Suprapubic skin (tissue), 4 donors: ENCODE measurements around the gene ZNF423. TPM values are rescaled to one million over a fixed set of nuclear protein-coding genes. Genes with fewer than 3 reads are reported as not detected.

ENCODE experiments used
- DNase-seq, 2 donors: peaks; one replicate each; pipeline ENCODE4 v3.0.0-alpha.2; 2019; ENCODE audit warnings: low spot score in 2 of 2
- H3K27ac ChIP-seq: fragments of 200-600 bp; sonication (generic); one replicate; pipeline ENCODE4 v1.5.1; 2019
- H3K27me3 ChIP-seq: fragments of 200-600 bp; sonication (generic); one replicate; pipeline ENCODE4 v1.5.1; 2019
- H3K36me3 ChIP-seq: fragments of 200-600 bp; sonication (generic); one replicate; pipeline ENCODE4 v1.5.1; 2019
- H3K4me1 ChIP-seq: fragments of 200-600 bp; sonication (generic); one replicate; pipeline ENCODE4 v1.5.1; 2019
- H3K4me3 ChIP-seq: fragments of 200-600 bp; sonication (generic); one replicate; pipeline ENCODE4 v1.5.1; 2019; ENCODE audit warnings: mild to moderate bottlenecking
- H3K9me3 ChIP-seq: fragments of 200-600 bp; sonication (generic); one replicate; pipeline ENCODE4 v1.5.1; 2019
- EP300 ChIP-seq: sonication (generic); formaldehyde crosslinking; IDR thresholded peaks from one replicate; pipeline ENCODE4 v1.6.1; 2017; ENCODE audit warnings: antibody characterized with exemption
- POLR2A ChIP-seq, 2 donors: fragments of 450-650 bp; IDR thresholded peaks; one replicate each; pipeline ENCODE4 v1.6.1; 2017; ENCODE audit warnings: antibody characterized with exemption in 2 of 2, mild to moderate bottlenecking in 2 of 2, moderate library complexity in 2 of 2
- POLR2AphosphoS5 ChIP-seq, 3 donors: sonication (generic); formaldehyde crosslinking; IDR thresholded peaks; one replicate each; pipeline ENCODE4 v1.6.1; 2017; ENCODE audit warnings: antibody characterized with exemption in 3 of 3
- WGBS: methylation state at CpG from one replicate; pipeline ENCODE4 v1.1.5; 2018; 5-methylcytosine and 5-hydroxymethylcytosine counted together
- total RNA-seq, 4 donors: library from RNA; depleted of rRNA; stranded (reverse); fragments of >200 nt; gene quantifications; one replicate each; pipeline ENCODE4 v1.1.0, GENCODE V29; 2016
- TF ChIP-seq, protein P1 (sequence below), 2 donors: fragments of 200-600 bp in 1 of 2; fragments of 450-650 bp in 1 of 2; sonication (generic) in 1 of 2; IDR thresholded peaks; one replicate each; pipeline ENCODE4 v1.5.1; 2016 to 2019; ENCODE audit warnings: antibody characterized with exemption in 2 of 2, mild to moderate bottlenecking in 1 of 2, moderate library complexity in 1 of 2

The ZNF423 gene
- total RNA-seq, 4 donors from 2014 or later: 1.3 to 5.3 (median 1.9) TPM

- Histone ChIP-seq H3K36me3 (no peaks in the 10 kb centered on the region), H3K4me3 (no peak overlapping the region), H3K27ac (peak overlapping the region; percentile 42), H3K9me3 (no peaks in the 10 kb centered on the region), H3K27me3 (no peaks in the 10 kb centered on the region), H3K4me1 (peaks cover 39% of the 10 kb centered on the region)
- 82% methylated on average over 14 of the region's 15 CpGs for WGBS
- TF ChIP-seq, protein P1, sequence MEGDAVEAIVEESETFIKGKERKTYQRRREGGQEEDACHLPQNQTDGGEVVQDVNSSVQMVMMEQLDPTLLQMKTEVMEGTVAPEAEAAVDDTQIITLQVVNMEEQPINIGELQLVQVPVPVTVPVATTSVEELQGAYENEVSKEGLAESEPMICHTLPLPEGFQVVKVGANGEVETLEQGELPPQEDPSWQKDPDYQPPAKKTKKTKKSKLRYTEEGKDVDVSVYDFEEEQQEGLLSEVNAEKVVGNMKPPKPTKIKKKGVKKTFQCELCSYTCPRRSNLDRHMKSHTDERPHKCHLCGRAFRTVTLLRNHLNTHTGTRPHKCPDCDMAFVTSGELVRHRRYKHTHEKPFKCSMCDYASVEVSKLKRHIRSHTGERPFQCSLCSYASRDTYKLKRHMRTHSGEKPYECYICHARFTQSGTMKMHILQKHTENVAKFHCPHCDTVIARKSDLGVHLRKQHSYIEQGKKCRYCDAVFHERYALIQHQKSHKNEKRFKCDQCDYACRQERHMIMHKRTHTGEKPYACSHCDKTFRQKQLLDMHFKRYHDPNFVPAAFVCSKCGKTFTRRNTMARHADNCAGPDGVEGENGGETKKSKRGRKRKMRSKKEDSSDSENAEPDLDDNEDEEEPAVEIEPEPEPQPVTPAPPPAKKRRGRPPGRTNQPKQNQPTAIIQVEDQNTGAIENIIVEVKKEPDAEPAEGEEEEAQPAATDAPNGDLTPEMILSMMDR (IDR thresholded peaks at IDR 0.05): no peak
- TF ChIP-seq EP300 (no peak), POLR2A (IDR thresholded peaks at IDR 0.05) (no peak), POLR2AphosphoS5 (IDR thresholded peaks at IDR 0.05) (no peak)
- no peak for DNase-seq
These were observed 27.2 kb downstream of the ZNF423 start for GRCh38 chr16:49828533-49829267.

GRCh38 chr16:49827805-49828438 is 28.0 kb downstream of the ZNF423 start:
- H3K27ac ChIP-seq: peak overlapping the region; percentile 42
- peaks cover 33% of the 10 kb centered on the region for H3K4me1 ChIP-seq
- no peak for DNase-seq
- H3K9me3 ChIP-seq: no peaks in the 10 kb centered on the region
- 50% methylated on average over 8 of the region's 8 CpGs for WGBS
- TF ChIP-seq EP300 (no peak), POLR2AphosphoS5 (IDR thresholded peaks at IDR 0.05) (no peak), POLR2A (IDR thresholded peaks at IDR 0.05) (no peak)
- TF ChIP-seq, protein P1 (IDR thresholded peaks at IDR 0.05): no peak
- H3K27me3 ChIP-seq: no peaks in the 10 kb centered on the region
- no peaks in the 10 kb centered on the region for H3K36me3 ChIP-seq
- H3K4me3 ChIP-seq: no peak overlapping the region

DNA sequence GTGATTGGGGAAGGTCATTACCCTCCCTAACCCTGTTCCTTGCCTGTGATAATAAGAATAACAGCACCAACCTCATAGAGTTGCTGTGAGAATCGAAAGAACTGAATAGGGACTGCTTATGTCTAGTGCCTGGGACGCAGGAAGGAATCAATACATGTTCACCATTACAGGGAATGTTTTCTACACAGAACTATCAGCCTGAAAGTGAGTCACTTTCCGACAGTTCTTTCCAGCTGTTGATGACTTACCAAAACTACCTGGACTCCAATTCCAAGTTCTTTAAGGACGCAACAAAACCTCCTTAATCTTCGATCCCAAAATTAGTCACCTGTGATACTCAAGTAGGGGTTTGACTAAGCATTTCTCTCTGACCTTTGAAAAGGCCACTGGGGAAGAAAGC is 29.4 kb downstream of the ZNF423 start:
- WGBS: 80% methylated on average over 5 of the region's 5 CpGs
- Histone ChIP-seq H3K27ac (no peak overlapping the region), H3K27me3 (no peaks in the 10 kb centered on the region), H3K4me1 (peaks cover 23% of the 10 kb centered on the region), H3K4me3 (no peak overlapping the region), H3K36me3 (no peaks in the 10 kb centered on the region), H3K9me3 (no peaks in the 10 kb centered on the region)
- TF ChIP-seq POLR2A (IDR thresholded peaks at IDR 0.05) (no peak), EP300 (no peak), POLR2AphosphoS5 (IDR thresholded peaks at IDR 0.05) (no peak)
- TF ChIP-seq, protein P1 (IDR thresholded peaks at IDR 0.05): no peak
- no peak for DNase-seq

DNA sequence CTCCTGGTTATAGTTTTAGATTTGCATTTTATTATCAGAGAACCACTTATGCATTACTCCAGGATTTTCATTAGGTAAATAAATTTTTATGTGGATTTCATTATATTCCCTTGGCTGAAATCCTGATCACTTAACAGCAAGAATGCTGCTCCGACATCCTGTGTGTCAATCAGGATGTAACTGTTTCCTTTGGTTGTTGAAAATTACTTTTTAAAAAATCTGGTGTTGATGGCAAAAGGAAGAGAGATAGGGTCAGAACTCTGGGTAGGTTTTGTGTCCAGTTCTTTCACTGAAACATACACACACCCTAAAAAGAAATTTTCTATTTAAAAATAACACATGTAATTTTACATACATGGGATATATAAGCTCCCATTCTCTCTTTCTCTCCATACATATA is 30.9 kb downstream of the ZNF423 start:
- DNase-seq: no peak
- Histone ChIP-seq H3K9me3 (no peaks in the 10 kb centered on the region), H3K27me3 (no peaks in the 10 kb centered on the region), H3K27ac (no peak overlapping the region), H3K4me1 (peaks cover 23% of the 10 kb centered on the region), H3K36me3 (no peaks in the 10 kb centered on the region), H3K4me3 (no peak overlapping the region)
- WGBS: 63% methylated on average over 1 of the region's 1 CpG
- TF ChIP-seq, protein P1 (IDR thresholded peaks at IDR 0.05): no peak
- TF ChIP-seq POLR2AphosphoS5 (IDR thresholded peaks at IDR 0.05) (no peak), POLR2A (IDR thresholded peaks at IDR 0.05) (no peak), EP300 (no peak)

GRCh38 chr16:49824593-49824992 is 31.3 kb downstream of the ZNF423 start:
- Histone ChIP-seq H3K27ac (no peak overlapping the region), H3K27me3 (no peaks in the 10 kb centered on the region), H3K36me3 (no peaks in the 10 kb centered on the region), H3K4me1 (peaks cover 23% of the 10 kb centered on the region), H3K4me3 (no peak overlapping the region), H3K9me3 (no peaks in the 10 kb centered on the region)
- no peak for DNase-seq
- TF ChIP-seq POLR2AphosphoS5 (IDR thresholded peaks at IDR 0.05): no peak
- TF ChIP-seq, protein P1 (IDR thresholded peaks at IDR 0.05): no peak
- no peak for TF ChIP-seq POLR2A (IDR thresholded peaks at IDR 0.05)
- no peak for TF ChIP-seq EP300
- WGBS: 71% methylated on average over 9 of the region's 9 CpGs
